Stimulated activated naive CD8-positive, alpha-beta T cell treated with anti-CD3 and anti-CD28 coated beads, Interleukin-15, amount 100 ng/mL, for 72 hours (primary cell): ENCODE results near the gene CTR9.
"Not testable (repeated sequence)": the region's sequence is repeated elsewhere in the genome, so short reads cannot be mapped to it uniquely, and the experiment has no call there.

ENCODE experiments used
- ATAC-seq: fragments of 150-1000 bp; cut with Tn5 transposase; 2 replicates; pipeline ENCODE4 v1.10.0; 2021; ENCODE audit warnings: mild to moderate bottlenecking, moderate library complexity
- DNase-seq, 2 donors: peaks; one replicate each; pipeline ENCODE4 v3.0.0; 2021 to 2022
- H3K27ac Mint-ChIP-seq, 2 donors: one replicate each; pipeline ENCODE4 v1.8.0; 2022; ENCODE audit warnings: mild to moderate bottlenecking in 2 of 2, mixed read lengths in 2 of 2, moderate library complexity in 2 of 2
- H3K27me3 Mint-ChIP-seq: one replicate; pipeline ENCODE4 v1.8.0; 2022; ENCODE audit warnings: mixed read lengths
- H3K4me1 Mint-ChIP-seq: one replicate; pipeline ENCODE4 v1.8.0; 2022; ENCODE audit warnings: mild to moderate bottlenecking, mixed read lengths
- H3K4me3 Mint-ChIP-seq, 2 donors: one replicate each; pipeline ENCODE4 v1.8.0; 2022; ENCODE audit warnings: mild to moderate bottlenecking in 2 of 2, mixed read lengths in 2 of 2, moderate library complexity in 1 of 2
- H3K9me3 Mint-ChIP-seq, 2 donors: one replicate each; pipeline ENCODE4 v1.8.0; 2022; ENCODE audit warnings: mixed read lengths in 2 of 2

Gene CTR9

DNA sequence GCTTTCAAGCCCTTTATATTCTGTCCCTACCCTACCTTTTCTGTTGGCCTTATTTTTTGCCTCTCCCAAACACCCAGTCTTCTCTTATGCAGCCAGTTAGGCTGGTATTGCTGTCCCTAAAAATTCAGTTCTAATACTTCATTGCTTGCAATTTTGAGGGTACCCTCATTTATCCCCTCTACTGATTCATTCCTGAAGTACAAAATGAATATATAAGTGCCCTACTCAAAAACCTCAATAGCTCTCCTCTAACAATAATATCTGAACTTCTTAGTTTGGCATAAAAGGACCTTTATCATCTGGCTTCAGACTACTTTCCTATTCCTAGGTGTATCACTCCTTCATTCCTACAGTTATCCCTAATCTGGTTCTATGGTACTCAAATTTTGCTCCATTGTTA is 62.9 kb downstream of the CTR9 start:
- no peak overlapping the region for H3K27ac Mint-ChIP-seq
- peaks cover 28% of the 10 kb centered on the region for H3K27me3 Mint-ChIP-seq
- H3K4me1 Mint-ChIP-seq: peaks cover 20% of the 10 kb centered on the region
- no peak for ATAC-seq
- H3K4me3 Mint-ChIP-seq: no peak overlapping the region
- no peaks in the 10 kb centered on the region for H3K9me3 Mint-ChIP-seq
- no peak for DNase-seq

DNA sequence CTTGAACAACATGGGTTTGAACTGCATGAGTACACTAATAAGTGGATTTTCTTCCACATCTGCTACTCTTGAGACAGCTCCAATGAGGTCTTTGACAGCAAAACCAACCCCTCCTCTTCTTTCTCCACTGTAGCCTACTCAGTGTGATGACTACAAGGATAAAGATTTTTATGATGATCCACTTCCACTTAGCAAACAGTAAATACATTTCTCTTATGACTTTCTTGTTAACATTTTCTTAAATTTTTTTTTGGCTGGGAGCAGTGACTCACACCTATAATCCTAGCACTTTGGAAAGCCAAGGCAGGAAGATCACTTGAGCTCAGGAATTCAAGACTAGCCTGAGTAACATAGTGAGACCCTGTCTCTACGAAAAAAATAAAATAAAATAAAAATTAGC is 67.5 kb downstream of the CTR9 start:
- DNase-seq (no peak), ATAC-seq (no peak)
- H3K27me3 Mint-ChIP-seq: peaks cover 14% of the 10 kb centered on the region
- no peak overlapping the region for H3K27ac Mint-ChIP-seq
- H3K4me3 Mint-ChIP-seq: no peak overlapping the region
- H3K9me3 Mint-ChIP-seq: no peaks in the 10 kb centered on the region
- H3K4me1 Mint-ChIP-seq: peaks cover 14% of the 10 kb centered on the region

DNA sequence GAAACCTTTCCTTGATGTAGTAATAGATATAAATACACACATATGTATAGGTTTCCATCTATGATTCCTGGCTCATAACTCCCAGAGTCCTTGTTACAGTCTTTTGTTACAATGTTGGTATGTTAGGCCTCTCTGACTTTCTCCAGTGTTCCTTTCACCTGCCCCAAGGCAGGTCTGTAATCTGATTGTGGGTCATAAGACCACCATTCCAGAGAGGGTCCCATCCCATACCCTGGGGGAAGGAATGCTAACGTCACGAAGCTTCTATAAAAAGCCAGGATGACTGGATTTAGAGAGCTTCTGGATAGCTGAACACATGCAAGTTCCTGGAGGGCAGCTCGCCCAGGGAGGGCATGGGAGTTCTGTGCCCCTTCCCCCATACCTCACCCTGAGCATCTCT is 71.4 kb downstream of the CTR9 start:
- not testable (repeated sequence) for H3K27me3 Mint-ChIP-seq, DNase-seq, ATAC-seq, H3K27ac Mint-ChIP-seq, H3K9me3 Mint-ChIP-seq, H3K4me3 Mint-ChIP-seq
- H3K4me1 Mint-ChIP-seq: peaks cover 18% of the 10 kb centered on the region

DNA sequence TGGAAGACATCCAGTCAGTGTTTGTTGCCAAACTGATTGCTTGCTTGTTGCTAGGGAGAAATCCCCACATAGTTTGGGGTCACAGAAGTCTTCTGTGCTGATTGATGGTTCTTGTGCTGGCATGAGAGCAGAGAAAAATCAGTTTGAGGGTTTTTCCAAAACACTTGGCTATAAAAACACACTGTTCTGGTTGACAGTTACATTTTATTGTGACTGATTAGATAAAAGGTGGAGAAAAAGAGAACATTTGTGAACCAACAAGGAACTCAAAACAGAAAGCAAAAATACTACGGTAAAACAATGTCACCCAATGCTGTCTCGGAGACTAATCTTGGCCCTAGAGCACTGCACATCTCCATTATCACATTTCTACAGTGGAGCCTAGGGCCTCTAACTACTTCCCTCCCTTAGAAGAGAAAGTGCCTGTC is 72.1 kb downstream of the CTR9 start:
- Mint-ChIP-seq H3K4me3 (peak overlapping the region in 1 of 2 donors; percentile 41), H3K9me3 (no peaks in the 10 kb centered on the region), H3K4me1 (peaks cover 18% of the 10 kb centered on the region), H3K27ac (peak overlapping the region in 1 of 2 donors; percentile 56), H3K27me3 (no peaks in the 10 kb centered on the region)
- no peak for ATAC-seq
- DNase-seq: no peak

DNA sequence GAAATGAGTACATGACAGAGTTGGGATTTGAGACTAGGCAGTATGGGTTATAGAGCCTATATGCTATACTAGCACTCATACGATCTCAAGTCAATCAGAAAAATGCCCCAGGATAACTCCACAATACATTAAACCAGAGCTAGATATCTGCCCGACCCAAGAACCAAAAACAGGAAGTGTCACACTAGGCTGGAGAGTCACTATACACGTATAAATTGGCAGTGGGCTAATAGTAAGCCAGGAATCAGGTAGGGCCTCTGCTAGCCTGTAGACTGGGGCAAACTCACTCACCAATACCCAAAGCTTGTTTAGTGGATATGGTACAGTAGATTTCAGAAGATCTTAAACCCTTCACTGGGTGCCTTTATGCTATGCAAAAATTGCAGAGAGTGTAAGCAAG is 73.8 kb downstream of the CTR9 start:
- H3K9me3 Mint-ChIP-seq: no peaks in the 10 kb centered on the region
- H3K27me3 Mint-ChIP-seq: no peaks in the 10 kb centered on the region
- no peak for ATAC-seq
- peak overlapping the region in 1 of 2 donors; percentile 47 for H3K27ac Mint-ChIP-seq
- peaks cover 18% of the 10 kb centered on the region for H3K4me1 Mint-ChIP-seq
- DNase-seq: no peak
- peak overlapping the region; percentile 17 to 36 for H3K4me3 Mint-ChIP-seq

DNA sequence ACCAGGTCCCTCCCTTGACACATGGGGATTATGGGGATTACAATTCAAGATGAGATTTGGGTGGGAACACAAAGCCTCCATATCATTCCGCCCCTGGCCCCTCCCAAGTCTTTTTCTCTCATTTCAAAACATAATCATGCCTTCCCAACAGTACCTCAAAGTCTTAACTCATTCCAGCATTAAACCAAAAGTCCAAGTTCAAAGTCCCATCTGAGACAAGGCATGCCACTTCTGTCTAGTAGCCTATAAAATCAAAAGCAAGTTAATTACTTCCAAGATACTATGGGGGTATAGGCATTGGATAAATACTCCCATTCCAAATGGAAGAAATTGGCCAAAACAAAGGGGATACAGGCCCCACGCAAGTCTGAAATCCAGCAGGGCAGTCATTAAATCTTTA is 77.4 kb downstream of the CTR9 start:
- ATAC-seq: no peak
- H3K27ac Mint-ChIP-seq: no peak overlapping the region

DNA sequence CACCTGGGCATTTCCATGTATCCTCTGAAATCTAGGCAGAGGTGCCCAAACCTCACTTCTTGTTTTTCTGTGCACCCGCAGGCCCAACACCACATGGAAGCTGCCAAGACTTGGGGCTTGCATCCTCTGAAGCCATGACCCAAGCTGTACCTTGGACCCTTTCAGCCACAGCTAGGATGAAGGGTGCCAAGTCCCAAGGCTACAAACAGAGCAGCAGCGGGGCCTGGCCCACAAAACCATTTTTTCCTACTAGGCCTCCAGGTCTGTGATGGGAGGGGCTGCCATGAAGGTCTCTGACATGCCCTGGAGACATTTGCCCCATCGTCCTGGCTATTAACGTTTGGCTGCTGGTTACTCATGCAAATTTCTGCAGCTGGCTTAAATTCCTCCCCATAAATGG is 78.1 kb downstream of the CTR9 start:
- ATAC-seq (no peak), DNase-seq (no peak)
- no peak overlapping the region for H3K4me3 Mint-ChIP-seq
- H3K27ac Mint-ChIP-seq: no peak overlapping the region
- no peaks in the 10 kb centered on the region for H3K27me3 Mint-ChIP-seq
- no peaks in the 10 kb centered on the region for H3K9me3 Mint-ChIP-seq
- peaks cover 8% of the 10 kb centered on the region for H3K4me1 Mint-ChIP-seq

More for the DNA sequence above, 77.4 kb downstream of the CTR9 start:
- DNase-seq: no peak
- Mint-ChIP-seq H3K4me3 (no peak overlapping the region), H3K4me1 (peaks cover 12% of the 10 kb centered on the region), H3K27me3 (no peaks in the 10 kb centered on the region), H3K9me3 (no peaks in the 10 kb centered on the region)
